ENCODE measurements around the gene ATAD1. TPM values are rescaled to one million over a fixed set of nuclear protein-coding genes. Genes with fewer than 3 reads are reported as not detected.
A peak's percentile ranks its signal among the peaks of the same experiment; 100 is the strongest.

Gene ATAD1
- total and polyA plus RNA-seq, 8 donors, result 47.6 to 65.0 (median 50.4) TPM

- no peak for ATAC-seq
- H3K36me3 ChIP-seq, result peaks cover 0 to 51% of the 10 kb centered on the region in 2 donors
- intact Hi-C loops (cut with DNase I), result no loop called here
Observed at GRCh38 chr10:87782721-87783120, 35.3 kb downstream of the ATAD1 start.

GRCh38 chr10:87781545-87781944 lies 36.5 kb downstream of the ATAD1 start:
- Histone ChIP-seq H3K27me3 (no peaks in the 10 kb centered on the region), H3K9me3 (no peaks in the 10 kb centered on the region), H3K4me3 (no peak overlapping the region), H3K36me3 (peaks cover 0 to 48% of the 10 kb centered on the region in 2 donors), H3K4me1 (no peaks in the 10 kb centered on the region), H3K27ac (no peak overlapping the region)
- ATAC-seq (no peak), DNase-seq (no peak)
- intact Hi-C loops (cut with DNase I), result no loop called here
- TF ChIP-seq CTCF (IDR thresholded peaks at IDR 0.05), result no peak

More at GRCh38 chr10:87782721-87783120, 35.3 kb downstream of the ATAD1 start:
- H3K27me3 ChIP-seq, result no peaks in the 10 kb centered on the region
- no peak for DNase-seq
- no peak for TF ChIP-seq CTCF (IDR thresholded peaks at IDR 0.05)
- H3K27ac ChIP-seq, result no peak overlapping the region
- H3K4me1 ChIP-seq, result no peaks in the 10 kb centered on the region
- H3K4me3 ChIP-seq, result no peak overlapping the region
- no peaks in the 10 kb centered on the region for H3K9me3 ChIP-seq

- H3K36me3 ChIP-seq, result peaks cover 0 to 42% of the 10 kb centered on the region in 2 donors
- H3K9me3 ChIP-seq, result no peaks in the 10 kb centered on the region
- peaks cover 0 to 13% of the 10 kb centered on the region in 2 donors for H3K4me1 ChIP-seq
- no peak for DNase-seq
- no peaks in the 10 kb centered on the region for H3K27me3 ChIP-seq
- no peak overlapping the region for H3K27ac ChIP-seq
- intact Hi-C loops (cut with DNase I), result no loop called here
- H3K4me3 ChIP-seq, result no peak overlapping the region
- ATAC-seq, result no peak
- TF ChIP-seq CTCF (IDR thresholded peaks at IDR 0.05), result no peak
Observed at GRCh38 chr10:87776328-87776727, 41.7 kb downstream of the ATAD1 start.

GRCh38 chr10:87775766-87776165 lies 42.3 kb downstream of the ATAD1 start:
- H3K27me3 ChIP-seq, result no peaks in the 10 kb centered on the region
- ATAC-seq, result peak; percentile 17
- peaks cover 0 to 13% of the 10 kb centered on the region in 2 donors for H3K4me1 ChIP-seq
- no peak overlapping the region for H3K4me3 ChIP-seq
- H3K9me3 ChIP-seq, result no peaks in the 10 kb centered on the region
- DNase-seq, result no peak
- no peak for TF ChIP-seq CTCF (IDR thresholded peaks at IDR 0.05)
- intact Hi-C loops (cut with DNase I), result no loop called here
- peak overlapping the region; percentile 10 to 18 for H3K27ac ChIP-seq
- peaks cover 0 to 44% of the 10 kb centered on the region in 2 donors for H3K36me3 ChIP-seq

- H3K36me3 ChIP-seq, result peaks cover 0 to 47% of the 10 kb centered on the region in 2 donors
- DNase-seq (peak in 2 of 4 donors; percentile 12 to 26), ATAC-seq (peak; percentile 72)
- H3K9me3 ChIP-seq, result no peaks in the 10 kb centered on the region
- peak; percentile 30 to 46 for TF ChIP-seq CTCF (IDR thresholded peaks at IDR 0.05)
- no peak overlapping the region for H3K4me3 ChIP-seq
- H3K4me1 ChIP-seq, result peaks cover 0 to 13% of the 10 kb centered on the region in 2 donors
- no peak overlapping the region for H3K27ac ChIP-seq
- no peaks in the 10 kb centered on the region for H3K27me3 ChIP-seq
- intact Hi-C loops (cut with DNase I), result no loop called here
Observed at GRCh38 chr10:87771871-87772500, 46.0 kb downstream of the ATAD1 start.

Measured in left lung (tissue), 10 donors.